HG03442 (cell line): ENCODE data around the gene TGFB1.

Experiments
- ATAC-seq: cut with Tn5 transposase; IDR thresholded peaks from one replicate; pipeline ENCODE4 v1.9.1; 2021; ENCODE audit warnings: mild to moderate bottlenecking, moderate library complexity; ENCODE audit not compliant: unreplicated experiment

TGFB1 gene

GRCh38 chr19:41323023-41323422, 30.7 kb downstream of the TGFB1 start:
- ATAC-seq = no peak

GRCh38 chr19:41322451-41322850, 31.3 kb downstream of the TGFB1 start:
- ATAC-seq = no peak

- ATAC-seq = no peak
These were observed 32.0 kb downstream of the TGFB1 start for GRCh38 chr19:41321600-41322270.

DNA sequence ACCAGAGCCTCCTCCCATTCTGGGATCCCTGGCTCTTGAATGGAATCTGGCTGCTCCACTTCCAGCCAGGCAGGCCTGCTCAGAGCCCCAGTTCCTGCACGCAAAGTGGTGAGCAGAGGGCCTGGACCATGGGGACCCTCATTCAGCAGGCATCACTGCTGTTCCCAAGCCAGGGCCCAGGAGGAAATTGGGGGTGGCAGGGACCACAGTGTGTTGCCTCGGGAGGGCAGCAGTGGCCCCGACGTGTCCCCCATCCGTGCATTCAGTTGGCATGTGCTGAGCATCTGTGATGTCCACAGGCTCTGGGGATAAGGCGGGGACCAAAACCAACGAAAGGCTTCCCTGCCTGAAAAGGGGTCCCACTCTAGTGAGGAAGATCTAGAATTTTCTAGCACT, 32.5 kb downstream of the TGFB1 start:
- no peak for ATAC-seq

DNA sequence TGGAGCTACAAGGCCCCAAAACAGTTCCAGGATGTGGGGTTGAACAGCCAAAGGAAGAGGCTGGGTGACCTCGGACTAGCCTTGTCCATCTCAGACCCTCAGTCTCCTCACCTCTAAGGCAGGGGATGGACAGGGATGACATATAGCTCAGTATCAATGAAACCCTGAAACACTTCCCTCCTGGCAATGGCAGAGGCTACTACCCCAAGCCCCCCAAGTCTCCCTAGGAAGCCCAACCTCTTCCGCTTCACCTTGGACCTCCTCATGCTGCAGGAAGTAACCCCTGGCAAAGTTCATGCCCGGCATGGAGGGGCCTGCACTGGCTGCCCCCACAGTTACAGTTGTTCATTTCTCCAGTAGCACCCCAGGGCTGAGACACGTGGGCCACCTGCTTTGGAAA, 33.2 kb downstream of the TGFB1 start:
- ATAC-seq = no peak

DNA sequence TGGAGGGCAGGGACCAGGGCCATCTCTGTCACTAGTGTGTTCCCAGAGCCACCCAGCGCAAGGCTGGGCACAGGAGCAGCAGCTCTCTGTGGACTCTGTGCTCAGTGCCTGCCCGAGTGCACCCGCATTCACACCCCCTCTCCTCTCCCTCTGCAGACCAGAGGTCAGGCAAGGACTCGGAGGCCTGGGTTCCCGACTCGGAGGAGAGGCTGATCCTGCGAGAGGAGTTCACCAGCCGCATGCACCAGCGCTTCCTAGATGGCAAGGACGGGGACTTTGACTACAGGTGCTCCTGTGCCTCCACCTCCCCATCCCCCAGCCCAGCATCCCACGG, 33.6 kb downstream of the TGFB1 start:
- ATAC-seq = no peak

DNA sequence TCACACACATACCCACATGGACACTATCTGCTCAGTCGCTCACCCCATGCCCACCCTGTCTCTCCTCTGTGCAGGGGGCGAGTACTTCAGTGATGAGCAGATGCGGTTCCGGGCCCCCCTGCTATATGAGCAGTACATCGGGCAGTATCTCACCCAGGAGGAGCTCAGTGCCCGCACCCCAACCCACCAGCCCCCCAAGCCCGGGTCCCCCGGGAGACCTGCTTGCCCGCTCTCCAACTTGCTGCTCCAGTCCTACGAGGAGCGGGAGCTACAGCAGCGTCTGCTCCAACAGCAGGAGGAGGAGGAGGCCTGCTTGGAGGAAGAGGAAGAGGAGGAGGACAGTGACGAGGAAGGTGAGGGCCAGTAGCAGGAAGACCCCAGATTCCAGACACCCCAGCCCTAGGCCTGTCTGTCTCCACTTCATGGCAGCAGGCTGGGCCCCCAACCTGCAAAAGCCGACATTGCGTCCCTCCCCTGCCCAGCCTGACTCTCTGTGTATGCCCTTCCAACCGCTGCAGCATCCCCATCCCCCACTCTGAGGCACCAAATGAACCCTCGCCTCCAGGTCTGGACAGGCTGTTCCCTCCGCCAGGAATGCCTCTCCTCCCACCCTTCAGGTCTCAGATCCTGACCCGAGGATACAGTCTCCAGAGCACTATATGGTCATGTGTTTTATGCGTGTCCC, 34.1 kb downstream of the TGFB1 start:
- no peak for ATAC-seq

GRCh38 chr19:41318696-41319499, 34.8 kb downstream of the TGFB1 start:
- no peak for ATAC-seq

DNA sequence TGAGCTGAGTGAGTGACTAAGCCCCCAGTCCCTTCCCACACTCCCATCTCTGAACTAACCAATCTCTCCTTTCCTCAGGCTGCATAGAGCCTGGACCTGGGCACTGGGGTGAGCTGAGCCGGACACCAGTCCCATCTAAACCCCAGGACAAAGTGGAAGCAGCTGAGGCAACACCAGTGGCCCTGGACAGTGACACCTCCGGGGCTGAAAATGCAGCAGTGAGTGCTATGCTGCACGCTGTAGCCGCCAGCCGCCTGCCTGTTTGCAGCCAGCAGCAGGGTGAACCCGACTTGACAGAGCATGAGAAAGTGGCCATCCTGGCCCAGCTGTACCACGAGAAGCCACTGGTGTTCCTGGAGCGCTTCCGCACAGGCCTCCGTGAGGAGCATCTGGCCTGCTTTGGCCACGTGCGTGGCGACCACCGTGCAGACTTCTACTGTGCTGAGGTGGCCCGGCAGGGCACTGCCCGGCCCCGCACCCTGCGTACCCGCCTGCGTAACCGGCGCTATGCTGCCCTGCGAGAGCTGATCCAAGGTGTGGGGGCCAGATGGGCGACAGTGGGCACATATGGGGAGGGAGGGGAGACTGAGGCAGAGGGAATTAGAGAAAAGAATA, 37.3 kb downstream of the TGFB1 start:
- ATAC-seq = no peak

GRCh38 chr19:41311613-41312012, 42.1 kb downstream of the TGFB1 start:
- no peak for ATAC-seq

DNA sequence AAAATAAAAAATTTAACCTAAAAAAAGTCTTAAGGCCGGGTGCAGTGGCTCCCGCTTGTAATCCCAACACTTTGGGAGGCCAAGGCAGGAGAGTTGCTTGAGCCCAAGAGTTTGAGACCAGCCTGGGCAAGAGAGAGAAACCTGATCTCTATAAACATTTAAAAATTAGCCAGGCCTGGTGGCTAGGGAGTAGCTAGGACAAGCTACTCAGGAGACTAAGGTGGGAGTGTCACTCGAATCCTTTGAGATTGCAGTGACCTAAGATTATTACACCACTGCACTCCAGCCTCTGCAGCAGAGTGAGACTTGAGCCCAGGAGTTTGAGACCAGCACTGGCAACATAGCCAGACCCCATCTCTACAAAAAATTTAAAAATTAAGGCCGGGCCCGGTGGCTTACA, 42.6 kb downstream of the TGFB1 start:
- no peak for ATAC-seq

DNA sequence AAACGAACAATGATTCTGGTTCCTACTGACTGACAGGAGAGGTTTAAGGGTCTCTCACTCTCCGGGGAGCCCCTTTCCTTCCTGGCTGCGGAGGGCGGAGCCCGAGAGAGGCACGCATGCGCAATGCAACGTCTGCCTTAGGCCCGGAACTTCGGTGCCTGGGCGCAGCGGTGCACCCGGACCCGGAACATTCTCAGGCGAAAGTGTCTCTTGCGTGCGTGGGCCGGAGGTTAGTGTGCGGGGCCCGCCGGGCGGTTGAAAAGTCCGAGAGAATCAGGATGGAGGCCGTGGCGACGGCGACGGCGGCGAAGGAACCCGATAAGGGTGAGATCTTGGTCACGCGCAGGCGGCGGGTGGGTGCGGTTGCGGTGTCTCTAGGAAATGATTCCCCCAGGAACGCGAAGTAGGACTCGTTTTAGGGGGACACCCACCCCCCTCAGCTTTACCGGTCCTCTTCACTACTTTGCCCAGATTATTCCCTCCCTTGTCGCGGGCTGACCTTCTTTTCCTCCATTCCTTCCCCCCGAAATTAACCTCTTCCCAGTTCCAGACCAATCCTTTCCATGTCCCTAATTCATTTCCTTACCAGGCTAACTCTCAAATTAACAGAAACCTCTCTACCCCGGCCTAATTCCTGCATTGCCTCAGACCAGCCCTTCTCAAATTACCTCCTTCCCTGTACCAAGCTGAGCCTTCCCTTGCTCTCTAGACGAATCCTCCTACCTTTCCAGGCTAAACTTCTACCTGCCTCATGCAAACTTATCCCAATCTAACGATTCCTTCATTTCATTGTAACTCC, 43.5 kb downstream of the TGFB1 start, which contains the start of gene CCDC97:
Gene CCDC97 (plus strand): TSS at position 140 of the 799 bp plus-strand sequence. CDS start 139 bp downstream, at position 279.
- ATAC-seq = peak; percentile 73

- ATAC-seq = peak; percentile 6
These were observed 44.3 kb downstream of the TGFB1 start for GRCh38 chr19:41309180-41310032.

DNA sequence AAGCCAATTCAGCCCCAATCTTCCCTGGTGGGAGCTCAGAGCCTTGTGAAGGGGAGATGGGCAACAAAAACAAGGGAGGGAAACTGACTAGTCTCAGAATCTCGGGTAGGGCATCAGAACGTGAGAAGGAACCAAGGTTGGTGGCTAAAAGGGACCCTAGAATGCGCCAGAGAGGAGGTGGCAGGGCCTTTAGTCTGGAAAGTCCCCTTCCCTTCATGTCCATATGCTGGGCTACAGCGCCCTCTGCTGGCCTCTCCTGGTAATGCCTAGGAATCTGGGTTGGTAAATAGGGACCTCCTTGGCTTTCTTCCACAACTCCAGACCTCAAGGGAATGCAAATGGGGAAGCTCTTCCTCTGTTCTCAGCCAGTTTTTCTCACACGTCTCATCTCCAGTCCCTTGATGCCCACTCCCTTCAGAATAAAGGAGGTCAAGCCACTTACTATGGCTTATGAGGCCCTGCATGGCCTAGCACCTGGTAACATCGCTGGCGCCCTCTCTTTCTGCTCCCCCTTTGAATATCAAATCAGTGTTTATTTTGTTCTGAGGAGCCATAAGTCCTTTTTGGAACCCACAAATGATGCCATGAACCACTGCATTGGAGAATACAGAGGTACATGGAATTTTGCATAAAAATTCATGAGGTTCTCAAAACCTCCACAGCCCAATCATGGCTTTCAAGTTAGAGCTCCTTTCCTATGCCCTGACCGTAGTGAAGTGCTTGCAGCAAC, 45.1 kb downstream of the TGFB1 start:
- ATAC-seq = peak; percentile 34

- no peak for ATAC-seq
These were observed 45.7 kb downstream of the TGFB1 start for GRCh38 chr19:41307954-41308449.

DNA sequence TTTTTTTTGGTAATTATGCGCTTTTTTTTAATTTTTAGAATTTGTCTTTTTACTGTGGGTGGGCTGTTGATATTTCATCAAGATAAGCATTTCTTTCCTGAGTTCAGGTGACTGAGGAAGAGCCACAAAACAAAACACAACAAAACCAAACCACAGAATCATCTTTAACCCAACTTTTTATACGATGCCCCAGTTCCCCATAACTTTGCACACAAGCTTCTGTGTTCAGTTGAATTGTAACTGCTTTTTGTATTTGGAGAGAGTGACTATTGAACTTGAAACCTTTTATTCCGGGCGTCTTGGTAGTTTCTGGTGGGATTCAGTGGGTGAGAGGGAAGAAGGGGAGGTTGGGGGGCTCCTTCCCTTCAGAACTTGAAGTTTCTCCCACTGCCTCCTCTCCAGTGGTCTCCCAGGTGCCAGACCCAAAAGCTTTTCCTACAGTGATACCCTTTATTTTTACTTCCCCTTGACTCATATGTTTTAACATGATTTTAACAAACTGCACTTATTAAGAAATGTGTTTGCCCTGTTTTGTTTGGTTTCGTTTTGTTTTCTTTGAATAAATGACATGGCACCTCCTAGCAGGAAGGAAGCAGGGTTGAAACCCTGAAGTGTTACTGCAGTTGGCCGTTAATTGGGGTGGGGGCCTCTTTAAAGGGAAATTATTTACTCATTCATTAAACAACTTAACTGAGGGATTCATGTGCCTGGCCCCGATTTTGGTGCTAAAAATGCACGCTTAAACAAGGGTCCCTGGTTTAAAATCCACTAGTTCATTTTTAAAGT, 46.4 kb downstream of the TGFB1 start:
- ATAC-seq = no peak

DNA sequence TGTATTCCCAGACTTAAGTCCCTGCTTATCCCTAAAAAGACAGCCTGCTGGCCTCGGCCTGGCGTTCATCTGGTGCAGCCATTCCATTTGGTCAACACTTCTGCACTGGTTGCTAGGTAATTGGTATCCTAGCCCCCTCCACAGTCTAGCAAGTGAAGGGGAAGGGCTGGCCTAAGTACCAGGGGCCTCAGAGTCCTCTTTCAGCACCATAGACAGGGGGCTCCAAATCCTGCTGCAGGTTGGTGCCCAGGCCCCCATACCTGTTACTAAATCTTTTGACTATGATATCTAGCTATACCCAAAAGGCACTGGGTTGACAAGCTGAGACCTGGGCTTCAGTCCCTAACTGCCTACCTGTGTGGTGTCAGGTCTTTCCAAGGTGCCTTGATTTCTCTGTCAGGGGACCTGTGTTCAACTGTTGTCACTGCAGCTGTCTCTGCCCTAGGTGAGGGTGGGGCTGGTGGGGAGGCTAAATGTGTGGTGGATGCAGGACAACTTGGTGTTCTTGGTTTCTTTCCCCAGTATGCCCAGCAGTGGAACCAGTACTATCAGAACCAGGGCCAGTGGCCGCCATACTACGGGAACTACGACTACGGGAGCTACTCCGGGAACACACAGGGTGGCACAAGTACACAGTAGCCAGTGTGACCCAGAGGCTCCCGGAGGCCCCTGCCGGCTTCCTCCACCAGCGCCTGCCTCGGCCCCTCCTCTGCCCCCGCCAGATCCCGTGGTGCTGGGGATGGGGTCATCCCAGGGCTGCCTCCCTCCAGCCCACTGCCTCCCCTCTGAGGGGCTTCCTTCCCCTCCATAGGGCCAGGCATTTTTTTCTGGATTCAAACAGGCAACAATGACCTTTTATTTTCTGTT, 47.6 kb downstream of the TGFB1 start:
- ATAC-seq = no peak
